OCI-M1 (cell line): Measurements from ENCODE around the gene CTSV.
"Not testable (repeated sequence)": the region's sequence is repeated elsewhere in the genome, so short reads cannot be mapped to it uniquely, and the experiment has no call there.

ENCODE experiments used
- DNase-seq: peaks from one replicate; lab custom pipeline; 2025; lab: John Stamatoyannopoulos, UW

Gene CTSV

GRCh38 chr9:97038611-97039513, at the start of gene CTSV:
TSS of gene CTSV (minus strand) at chr9:97039142. CDS start at chr9:97038043, 1,099 bp downstream.
- peak; percentile 95 for DNase-seq

DNA sequence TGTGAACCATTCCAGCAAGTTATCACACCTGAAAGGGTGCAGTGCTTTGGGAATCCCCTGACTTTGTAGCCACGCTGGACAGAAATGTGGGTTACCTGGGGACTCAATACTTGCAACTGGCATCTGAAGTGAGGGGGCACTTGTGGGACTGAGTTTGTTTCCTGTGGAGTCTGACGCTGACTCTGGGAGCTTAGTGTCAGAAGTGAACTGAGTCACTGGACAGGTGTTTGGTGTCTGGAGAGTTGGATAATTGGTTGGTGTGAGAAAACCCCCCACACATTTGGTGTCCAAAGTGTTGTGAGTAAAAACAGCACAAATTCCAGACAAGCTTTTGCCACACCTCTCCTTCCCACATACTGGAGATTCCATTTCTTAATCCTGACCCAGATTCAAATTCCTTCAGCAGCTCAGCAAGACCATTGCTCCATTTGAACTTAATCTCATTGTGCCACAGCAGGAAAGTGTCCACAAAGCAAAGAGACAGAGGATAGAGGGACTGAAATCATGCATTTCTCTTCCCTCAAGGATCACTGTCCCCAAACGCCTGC, 48.8 kb upstream of the CTSV start:
- DNase-seq: not testable (repeated sequence)

- DNase-seq: peak; percentile 92
Measured at GRCh38 chr9:97084562-97084991, 45.6 kb upstream of the CTSV start.

DNA sequence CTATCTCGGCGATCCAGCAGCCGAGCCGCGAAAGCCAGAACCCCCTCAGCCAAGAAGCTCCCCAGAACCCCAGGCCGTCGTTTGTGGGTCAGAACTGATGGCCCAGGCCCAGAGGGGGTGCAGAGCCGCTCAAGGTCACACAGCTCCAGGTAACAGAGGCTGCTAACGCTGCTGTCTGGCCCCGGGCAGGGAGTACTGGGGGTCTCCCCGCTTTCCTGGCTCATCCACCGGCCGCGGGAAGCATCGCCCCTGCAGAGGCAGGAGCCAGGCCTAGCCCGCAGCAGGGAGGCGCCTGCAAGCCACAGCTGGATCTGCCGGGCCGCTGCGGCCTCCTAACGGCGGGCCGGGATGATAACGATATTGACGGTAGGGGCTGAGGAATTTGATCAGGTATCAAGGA, 39.4 kb upstream of the CTSV start:
- no peak for DNase-seq

DNA sequence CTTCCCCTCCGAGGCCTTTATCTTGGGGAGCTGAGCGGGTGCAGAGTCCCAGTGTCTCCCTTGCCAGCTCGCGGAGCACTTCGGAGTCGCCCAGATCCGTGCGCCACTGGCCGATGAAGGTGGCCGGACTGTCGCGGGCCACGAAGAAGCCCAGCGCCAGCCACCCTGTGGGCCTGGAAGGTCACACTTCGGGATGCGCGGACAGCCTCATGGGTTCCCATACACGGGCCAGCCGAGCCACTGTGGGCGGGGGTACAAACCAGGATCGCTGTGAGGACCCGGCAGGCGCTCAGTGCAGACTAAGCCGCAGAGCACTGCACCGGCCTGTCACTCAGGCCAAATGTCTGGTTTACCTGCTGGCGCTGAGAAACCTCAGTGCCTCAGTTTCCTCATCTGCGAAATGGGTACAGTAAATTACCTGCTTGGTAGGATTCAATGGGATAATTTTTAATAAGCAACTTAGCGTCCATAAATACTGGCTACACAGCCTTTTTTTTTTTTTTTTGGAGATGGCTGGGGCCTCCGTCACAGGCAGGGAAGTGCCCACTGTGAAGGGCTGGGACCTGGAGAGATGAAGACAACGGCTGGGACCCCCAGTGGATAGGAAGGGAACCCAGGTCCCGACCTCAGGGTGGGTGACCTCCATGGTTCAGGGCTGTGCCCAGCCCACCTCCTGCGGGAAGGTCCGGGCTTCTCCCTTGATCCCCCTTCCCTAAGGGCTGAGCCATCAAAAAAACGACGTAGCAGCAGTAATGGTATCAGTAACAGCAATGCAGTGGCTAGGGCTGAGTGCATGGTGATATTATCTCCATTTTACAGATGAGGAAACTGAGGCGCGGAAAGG, 38.7 kb upstream of the CTSV start:
- no peak for DNase-seq

- DNase-seq: not testable (repeated sequence)
Measured at GRCh38 chr9:97076731-97077451, 37.9 kb upstream of the CTSV start.

DNA sequence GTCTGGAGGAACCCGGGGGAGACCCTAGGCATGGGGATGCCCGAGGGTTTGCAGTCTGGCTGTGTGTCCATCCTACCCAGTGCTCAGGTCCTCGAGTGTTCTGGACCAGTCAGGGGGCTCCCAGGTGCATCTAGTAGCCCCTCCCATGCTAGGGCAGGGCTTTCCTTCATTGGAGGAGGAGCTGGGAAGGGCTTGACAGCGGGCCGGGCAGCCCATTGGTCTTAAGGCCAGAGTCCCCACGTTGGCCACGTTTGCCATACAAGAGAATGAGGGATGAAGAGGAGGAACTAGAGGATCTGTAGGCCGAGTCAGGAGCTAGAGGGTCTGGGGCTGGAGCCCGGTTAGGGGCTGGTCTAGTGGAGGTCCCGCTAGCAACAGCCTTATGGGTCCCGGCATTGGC, 37.3 kb upstream of the CTSV start:
- no peak for DNase-seq

DNA sequence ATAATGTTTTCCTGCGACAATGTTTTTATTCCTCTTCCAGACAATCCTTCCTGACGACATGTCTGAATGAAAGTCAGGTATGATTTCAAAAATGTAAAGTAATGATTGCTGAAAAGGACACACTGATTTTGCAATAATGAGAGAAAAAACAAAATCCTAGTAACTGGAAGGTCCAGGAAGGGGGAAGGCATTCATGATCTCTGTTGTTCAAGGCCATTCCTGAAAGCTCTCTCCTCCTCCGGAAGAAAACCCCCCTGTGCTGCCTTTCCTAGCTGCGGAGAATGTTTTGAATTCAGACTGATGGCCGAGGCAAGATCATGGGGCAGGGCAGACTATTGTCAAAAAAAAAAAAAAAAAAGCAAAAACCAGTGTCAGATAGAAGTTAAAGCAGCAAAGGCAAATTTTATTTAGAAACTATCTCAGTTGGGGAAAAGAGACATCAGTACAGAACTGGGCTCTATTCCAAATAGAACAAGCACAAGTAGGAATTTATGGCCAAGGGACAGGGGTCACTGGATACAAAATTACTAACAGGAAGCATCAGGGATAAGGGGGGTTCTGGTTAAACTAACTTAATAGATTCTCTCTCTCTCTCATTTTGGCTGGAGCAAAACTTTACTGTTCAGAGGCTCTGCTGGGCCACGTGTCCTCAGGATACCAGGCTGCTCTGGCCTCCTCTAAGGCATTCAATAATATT, 36.5 kb upstream of the CTSV start:
- no peak for DNase-seq

DNA sequence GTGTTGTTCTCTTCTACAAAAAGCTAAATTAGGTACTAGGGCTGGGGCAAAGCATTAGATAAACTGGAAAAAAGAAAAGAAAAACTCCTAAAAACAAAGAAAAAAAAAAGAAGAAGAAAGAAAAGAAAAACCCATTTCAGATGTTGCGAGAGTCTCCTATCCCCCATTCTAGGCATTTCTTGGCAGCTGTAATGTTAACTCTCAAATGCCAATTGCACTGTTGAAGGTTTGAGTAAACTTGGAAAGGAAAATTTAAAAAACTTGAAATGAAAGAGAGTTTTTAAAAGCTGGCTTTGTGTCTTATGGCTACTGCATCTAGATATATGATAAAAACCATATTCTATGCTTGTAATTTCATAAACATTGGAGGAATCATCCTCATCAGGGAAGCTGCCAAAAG, 34.6 kb upstream of the CTSV start:
- no peak for DNase-seq

DNA sequence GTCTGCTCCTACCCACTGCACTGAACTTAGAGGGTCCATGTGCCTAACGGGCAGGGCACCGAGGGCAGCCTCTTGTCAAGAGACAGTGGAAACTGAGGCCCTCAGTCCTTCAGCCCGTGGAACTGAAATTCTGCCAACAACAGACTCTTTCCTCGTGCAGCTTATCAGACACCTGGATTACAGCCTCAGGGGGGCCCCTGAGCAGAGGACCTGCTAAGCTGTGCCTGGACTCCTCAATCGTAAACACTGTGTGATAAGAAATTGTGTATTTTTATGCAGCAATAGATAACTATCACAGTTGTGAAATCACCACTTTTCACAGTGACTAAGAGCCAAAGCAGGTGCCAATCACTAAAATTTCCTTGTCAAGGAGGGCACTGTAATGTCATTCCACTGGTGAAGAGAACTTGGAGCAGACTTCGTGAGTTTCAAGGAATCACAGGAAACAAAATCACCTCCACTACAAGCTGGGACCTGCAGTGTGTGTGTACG, 33.4 kb upstream of the CTSV start:
- no peak for DNase-seq

DNA sequence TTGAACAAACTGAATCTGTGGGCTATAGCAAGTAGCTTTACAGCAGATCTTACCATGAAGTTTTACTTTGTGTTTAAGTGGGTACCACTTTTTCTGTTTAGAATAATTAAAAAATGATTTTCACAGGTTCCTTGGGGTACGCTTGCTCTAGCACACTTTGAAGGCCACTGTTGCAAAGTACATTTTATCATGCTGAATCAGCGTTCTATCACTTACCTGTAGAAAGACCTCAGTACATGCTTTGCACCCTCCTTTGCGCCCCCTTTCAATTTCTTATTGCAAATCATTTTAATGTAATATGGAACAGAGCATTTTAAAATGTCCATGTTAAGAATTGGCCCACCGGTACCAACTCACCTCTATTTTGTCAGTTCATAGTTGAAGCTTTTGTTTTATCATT, 31.4 kb upstream of the CTSV start:
- not testable (repeated sequence) for DNase-seq

DNA sequence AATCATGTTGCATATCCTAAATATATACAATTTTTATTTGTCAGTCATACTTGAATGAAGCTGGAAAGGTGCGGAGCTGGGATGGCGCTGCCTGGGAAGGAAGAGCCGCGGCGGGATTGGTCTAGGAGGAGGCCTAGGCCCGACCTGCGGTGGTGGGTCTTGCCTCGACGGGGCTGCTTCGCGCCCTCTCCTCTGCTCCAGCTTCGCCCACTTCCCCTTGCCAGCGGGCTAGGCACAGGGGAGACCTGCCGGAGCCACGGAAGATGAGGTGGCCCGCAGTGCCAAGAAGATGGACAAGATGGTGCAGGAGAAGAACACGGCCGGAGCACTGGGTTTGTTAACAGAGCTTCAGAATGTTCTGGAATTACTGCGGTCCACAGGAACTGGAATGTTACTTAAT, 28.5 kb upstream of the CTSV start:
- DNase-seq: no peak

GRCh38 chr9:97064176-97064575, 25.2 kb upstream of the CTSV start:
- DNase-seq: no peak

- DNase-seq: no peak
Measured at GRCh38 chr9:97060796-97061195, 21.9 kb upstream of the CTSV start.

GRCh38 chr9:97059626-97060025, 20.7 kb upstream of the CTSV start:
- DNase-seq: no peak

GRCh38 chr9:97057651-97058050, 18.7 kb upstream of the CTSV start:
- DNase-seq: no peak

DNA sequence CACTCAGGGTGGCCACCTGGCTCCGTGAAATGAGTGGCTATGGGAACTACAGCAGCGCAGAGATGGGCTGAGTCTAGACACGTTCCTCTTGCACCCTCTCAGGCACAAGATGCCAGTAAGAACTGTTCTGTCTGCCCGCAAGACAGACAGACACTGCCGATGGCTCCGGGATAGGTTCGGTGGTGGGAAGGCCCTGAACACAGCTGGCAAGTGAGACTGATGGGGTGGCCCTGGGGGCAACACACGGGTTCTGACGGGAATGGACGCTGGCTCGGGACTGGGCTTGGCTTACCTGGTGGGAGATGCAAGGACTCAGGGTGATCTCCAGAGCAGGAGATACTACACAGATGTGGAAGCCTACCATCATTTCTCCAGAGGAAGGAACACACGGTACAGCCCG, 16.9 kb upstream of the CTSV start:
- DNase-seq: not testable (repeated sequence)

DNA sequence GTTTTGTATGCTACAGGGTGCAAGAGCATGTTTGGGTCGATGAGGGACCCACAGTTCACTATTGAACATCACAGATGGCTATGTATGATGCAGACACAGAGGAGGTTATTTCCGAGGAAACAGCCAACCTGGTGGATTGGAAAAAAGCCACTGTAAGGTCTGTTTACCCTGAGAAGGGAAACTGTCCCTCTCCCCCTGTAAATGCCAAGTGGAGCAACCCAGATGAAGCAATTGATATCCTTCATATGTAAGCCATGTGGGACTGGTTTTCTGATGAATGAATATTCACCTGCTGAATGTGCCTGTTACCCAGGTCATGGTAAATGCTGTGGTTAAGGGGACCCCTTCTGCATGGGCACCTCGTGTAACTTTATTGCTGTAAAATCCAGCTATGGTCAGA, 14.8 kb upstream of the CTSV start:
- DNase-seq: no peak

GRCh38 chr9:97052735-97053134, 13.8 kb upstream of the CTSV start:
- no peak for DNase-seq

DNA sequence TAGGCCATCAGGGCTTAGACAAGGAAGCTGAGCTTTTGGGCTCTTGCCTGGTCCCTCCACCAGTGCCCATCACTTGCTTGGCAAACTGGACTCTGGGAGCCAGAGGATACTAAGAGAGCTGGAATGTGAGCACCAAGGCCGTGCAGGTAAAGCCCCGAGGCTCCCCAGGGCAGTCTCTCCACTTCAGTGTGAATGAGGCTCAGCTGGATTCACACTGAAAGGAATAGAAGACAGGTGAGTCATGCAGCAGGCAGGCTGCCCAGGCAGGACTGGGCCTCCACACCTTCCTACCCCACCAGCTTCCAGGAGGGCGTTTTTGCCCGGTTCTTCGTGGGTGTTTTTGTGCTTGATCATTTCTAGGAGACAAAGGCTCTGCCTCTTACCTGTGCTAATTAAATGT, 7.3 kb upstream of the CTSV start:
- no peak for DNase-seq

DNA sequence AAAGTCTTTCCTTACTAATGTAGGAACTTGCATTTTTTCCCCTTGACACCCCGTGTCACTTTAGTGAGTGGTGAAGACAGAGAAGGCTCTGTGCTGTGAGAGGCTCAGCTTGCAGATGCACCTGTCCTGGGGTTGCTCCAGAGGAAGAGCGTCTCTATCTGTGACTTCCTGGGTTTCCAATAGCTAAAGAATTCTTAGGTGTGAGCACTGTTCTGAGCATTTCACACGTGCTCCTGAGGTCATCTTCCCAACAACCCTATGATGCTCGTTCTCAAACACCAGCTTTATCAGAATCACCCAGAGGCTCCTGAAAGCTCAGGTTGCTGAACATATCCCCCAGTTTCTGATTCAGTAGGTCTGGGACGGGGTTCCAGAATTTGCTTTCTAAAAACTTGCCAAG, 6.4 kb upstream of the CTSV start:
- DNase-seq: no peak
